Spleen (tissue), 7 donors: ENCODE measurements around the gene BCAR1.

Source experiments
- CTCF ChIP-seq, 11 experiments: fragments of 200-600 bp in 7 of 11; fragments of 450-650 bp in 4 of 11; sonication (generic) in 4 of 11; IDR thresholded peaks in 8 of 11; conservative IDR thresholded peaks in 3 of 11; 1 replicate in 7 of 11; 2 replicates in 4 of 11; pipeline versions ENCODE4 v1.4.0 to v1.8.0; 2016 to 2021; ENCODE audit warnings: antibody characterized with exemption in 11 of 11, inconsistent platforms in 4 of 11, mild to moderate bottlenecking in 1 of 11
- POLR2A ChIP-seq, 3 donors: fragments of 450-650 bp; IDR thresholded peaks; one replicate each; pipeline ENCODE4 v1.5.1; 2017; ENCODE audit warnings: antibody characterized with exemption in 3 of 3, mild to moderate bottlenecking in 1 of 3
- POLR2AphosphoS5 ChIP-seq, 3 donors: sonication (generic); formaldehyde crosslinking; IDR thresholded peaks; one replicate each; pipeline ENCODE4 v1.5.1; 2017; ENCODE audit warnings: antibody characterized with exemption in 3 of 3
- donor health status: DM: no; HTN: no; CAD: no; lungs with moderate emphysema.
- donor health status: DM: no; HTN: no; CAD: no.
- donor health status: DM: no; HTN: no; CAD: no.

DNA sequence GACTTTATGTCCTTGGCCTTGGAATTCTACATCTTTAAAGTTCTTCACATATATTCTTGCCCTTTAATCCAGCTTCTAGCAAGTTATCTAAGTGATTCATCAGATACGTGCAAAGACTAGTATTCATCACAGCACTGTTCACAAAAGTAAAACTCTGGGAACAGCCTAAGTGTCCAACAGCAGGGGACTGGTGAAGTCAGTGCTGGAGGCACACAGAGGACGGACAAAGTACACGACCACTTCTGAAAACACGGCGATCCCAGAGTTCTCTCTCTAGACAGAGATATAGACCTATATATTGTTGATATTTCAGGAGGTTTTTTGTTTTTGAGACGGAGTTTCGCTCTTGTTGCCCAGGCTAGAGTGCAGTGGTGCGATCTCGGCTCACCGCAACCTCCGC, 19.9 kb downstream of the BCAR1 start:
- TF ChIP-seq CTCF (IDR thresholded peaks at IDR 0.05 in 8 of 11, conservative IDR thresholded peaks at IDR 0.05 in 3 of 11) (no peak), POLR2A (IDR thresholded peaks at IDR 0.05) (no peak), POLR2AphosphoS5 (IDR thresholded peaks at IDR 0.05) (no peak)
